ENCODE results near the gene RIPK1.
"Not testable (repeated sequence)": the region's sequence is repeated elsewhere in the genome, so short reads cannot be mapped to it uniquely, and the experiment has no call there.

The RIPK1 gene

GRCh38 chr6:3045777-3046176 is 22.5 kb upstream of the RIPK1 start:
- DNase-seq (ENCODE audit: low spot score) = no peak

- DNase-seq (ENCODE audit: low spot score) = no peak
These were observed 22.0 kb upstream of the RIPK1 start for GRCh38 chr6:3046295-3046694.

DNA sequence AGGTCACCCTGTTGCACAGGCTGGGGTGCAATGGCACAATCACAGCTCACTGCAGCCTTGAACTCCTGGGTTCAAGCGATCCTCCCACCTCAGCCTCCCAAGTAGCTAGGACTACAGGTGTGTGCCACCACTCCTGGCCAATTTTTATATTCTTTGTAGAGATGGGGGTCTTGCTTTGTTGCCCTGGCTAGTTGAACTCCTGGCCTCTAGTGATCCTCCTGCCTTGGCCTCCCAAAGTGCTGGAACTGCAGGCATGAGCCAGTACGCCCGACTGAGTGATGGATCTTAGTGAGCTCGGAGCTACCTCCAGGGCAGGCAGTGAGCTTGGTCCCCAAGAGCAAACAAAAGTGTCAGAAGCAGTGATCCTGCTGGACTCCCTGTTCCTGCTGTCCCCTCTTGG is 20.3 kb upstream of the RIPK1 start:
- DNase-seq (ENCODE audit: low spot score) = not testable (repeated sequence)

DNA sequence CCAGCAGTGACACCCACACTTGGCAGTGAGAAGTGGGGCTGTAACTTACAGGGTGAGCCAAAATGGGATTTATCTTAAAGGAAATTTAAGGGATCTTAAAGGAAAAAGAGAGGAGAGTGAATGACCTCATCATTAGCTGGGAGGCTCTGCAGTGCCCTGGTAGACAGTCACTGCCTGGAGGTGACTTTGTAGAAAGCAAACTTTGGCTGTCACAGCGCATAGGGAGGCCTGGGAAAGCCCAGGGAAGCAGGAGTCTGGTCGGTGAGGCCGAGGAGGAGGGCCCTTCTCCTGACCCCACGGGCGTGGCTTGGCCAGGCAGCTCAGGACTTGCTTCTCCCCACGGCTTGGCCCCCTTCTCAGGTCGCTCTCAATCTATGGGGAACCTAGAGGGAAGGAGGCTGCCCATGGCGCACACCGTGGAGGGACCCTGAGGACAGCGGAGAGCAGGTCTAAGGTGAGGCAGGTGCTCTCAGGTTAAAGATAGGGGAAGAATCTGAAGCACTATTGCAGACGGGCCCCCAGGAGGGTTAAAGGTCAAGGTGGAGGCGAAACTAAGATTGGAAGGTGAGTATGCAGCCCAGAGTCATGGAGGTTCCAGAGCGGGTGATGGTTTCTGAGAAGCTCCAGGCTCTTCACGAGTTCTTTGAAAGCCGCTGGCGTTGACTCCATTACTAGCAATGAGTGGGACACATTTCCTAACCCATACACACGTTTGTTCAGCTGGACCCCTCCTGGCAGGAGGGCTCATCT is 15.6 kb upstream of the RIPK1 start:
- no peak for DNase-seq (ENCODE audit: low spot score)

- no peak for DNase-seq (ENCODE audit: low spot score)
These were observed 15.1 kb upstream of the RIPK1 start for GRCh38 chr6:3053231-3053508.

GRCh38 chr6:3054229-3055157 is 13.8 kb upstream of the RIPK1 start:
- not testable (repeated sequence) for DNase-seq (ENCODE audit: low spot score)

DNA sequence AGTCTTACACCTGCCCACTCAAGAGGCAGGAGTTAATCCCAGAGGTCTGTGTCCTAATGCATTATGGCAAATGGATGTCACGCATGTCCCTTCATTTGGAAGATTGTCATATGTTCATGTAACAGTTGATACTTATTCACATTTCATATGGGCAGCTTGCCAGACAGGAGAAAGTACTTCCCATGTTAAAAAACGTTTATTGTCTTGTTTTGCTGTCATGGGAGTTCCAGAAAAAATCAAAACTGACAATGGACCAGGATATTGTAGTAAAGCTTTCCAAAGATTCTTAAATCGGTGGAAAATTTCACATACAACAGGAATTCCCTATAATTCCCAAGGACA is 13.2 kb upstream of the RIPK1 start:
- DNase-seq (ENCODE audit: low spot score) = not testable (repeated sequence)

DNA sequence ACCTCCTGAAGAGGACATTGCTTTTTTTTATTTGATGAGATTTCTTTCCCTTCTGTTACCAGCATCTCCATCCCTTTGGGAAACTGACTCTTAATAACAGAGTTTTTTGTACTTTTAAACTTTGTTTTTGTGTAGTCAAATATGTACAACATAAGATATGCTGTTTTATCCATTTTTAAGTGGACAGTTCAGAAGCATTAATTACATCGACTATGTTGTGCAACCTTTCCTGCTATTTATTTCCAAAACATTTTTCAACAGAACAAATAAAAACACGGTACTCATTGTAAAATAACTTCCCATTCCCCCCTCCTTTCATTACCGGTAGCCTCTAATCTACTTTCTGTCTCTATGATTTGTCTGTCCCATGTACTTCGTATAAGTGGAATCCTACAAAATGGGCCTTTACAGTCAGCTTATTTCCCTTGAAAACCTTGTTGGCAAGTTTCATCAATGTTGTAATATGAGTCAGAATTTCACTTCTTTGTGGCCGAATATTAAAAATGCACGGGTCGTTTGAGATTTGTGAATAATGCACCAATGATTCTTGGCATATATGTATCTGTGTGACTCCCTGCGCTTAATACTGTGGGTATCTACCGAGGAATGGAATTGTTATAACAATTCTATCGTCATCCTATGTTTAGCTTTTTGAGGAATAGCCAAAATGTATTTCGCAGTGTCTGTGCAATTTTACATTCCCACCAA is 11.1 kb upstream of the RIPK1 start:
- DNase-seq (ENCODE audit: low spot score) = no peak

DNA sequence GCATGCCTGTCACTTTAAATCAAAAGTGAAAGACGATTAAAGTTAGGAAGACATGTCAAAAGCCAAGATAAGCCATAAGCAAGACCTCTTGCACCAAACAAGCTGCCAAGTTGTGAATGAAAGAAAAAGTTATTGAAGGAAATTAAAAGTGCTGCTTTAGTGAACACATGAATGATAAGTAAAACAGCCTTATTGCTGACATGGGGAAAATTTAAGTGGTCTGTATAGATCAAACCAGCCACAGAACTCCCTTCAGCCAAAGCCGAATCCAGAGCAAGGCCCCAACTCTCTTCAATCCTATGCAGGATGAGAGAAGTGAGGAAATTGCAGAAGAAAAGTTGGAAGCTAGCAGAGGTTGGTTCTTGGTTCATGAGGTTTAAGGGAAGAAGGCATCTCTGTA is 9.3 kb upstream of the RIPK1 start:
- DNase-seq (ENCODE audit: low spot score) = no peak

DNA sequence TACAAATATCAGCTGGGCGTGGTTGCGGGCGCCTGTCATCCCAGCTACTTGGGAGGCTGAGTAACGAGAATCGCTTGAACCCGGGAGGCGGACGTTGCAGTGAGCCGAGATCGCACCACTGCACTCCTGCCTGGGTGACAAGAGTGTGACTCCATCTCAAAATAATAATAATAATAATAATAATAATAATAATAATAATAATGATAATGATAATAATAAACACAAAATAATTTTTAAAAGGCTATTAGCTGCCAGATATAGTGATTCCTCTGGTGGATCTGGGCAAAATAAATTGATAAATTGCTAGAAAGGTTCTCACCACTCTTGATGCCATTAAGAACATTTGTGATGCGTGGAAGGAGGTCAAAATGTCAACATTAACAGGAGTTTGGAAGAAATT is 8.2 kb upstream of the RIPK1 start:
- not testable (repeated sequence) for DNase-seq (ENCODE audit: low spot score)

GRCh38 chr6:3061501-3061941 is 6.8 kb upstream of the RIPK1 start:
- DNase-seq (ENCODE audit: low spot score) = no peak

DNA sequence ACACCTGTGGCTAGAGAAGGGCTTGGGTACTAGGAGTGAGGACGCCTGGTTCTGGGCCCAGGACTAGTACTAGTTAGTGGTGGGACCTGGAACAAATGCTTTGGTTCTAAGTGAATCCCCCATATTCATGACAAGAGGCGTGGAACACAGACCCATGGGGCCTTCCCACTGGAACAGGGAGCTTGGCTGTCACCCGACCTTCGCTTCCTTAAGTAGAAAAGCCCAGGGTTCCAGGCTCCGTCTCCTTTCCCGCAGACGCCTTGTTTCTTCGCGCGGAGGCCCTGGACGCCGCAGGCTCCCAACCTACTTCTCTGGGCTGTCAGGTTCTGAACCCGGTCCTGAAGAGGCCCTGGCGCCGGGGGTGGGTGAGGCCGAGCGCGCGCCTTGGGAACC is 5.0 kb upstream of the RIPK1 start:
- DNase-seq (ENCODE audit: low spot score) = not testable (repeated sequence)

DNA sequence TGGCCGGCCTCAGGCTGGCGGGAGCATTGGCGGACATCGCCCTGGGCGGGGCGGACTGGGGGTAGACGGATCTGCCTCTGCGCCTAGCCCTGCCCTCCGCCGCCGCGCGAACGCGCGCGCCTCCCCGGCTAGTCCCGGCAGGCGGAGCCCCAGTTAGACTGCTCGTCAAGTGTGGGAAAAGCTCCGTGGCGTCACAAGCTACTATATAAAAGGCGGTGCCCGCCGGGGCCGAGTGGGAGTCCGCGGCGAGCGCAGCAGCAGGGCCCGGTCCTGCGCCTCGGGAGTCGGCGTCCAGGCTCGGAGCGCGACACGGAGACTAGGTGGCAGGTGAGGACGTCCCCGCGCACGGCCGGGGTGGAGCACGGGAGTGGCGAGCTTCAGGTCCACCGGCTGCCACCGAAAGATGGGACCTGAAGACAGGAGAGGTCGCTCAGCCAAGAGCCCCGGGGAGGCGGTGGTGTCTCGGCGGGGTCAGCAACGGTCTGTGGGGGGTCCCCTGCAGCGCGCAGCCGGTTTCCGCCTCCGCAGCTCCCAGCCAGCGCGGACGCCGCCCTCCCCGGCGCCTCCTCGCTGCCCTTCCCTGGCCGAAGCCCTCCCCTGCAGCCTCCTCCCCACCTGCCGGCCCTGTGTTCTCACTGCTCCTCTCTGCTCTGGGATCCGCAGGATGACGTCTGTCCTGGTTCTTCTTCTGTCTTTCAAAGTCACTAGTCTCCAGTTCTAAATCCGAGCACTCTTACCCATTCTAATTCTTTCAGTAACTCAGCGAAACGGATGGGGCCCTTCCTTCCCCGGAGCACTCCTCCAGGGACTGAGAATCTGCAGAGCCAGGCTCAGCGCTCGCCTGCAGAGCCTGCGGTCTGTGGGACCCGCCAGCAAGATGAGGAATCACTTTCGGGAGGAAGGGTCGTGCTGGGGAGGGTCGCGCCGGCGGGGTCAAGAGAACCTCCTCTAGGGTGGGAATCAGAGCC is 4.3 kb upstream of the RIPK1 start:
- DNase-seq (ENCODE audit: low spot score) = peak; percentile 85

GRCh38 chr6:3071568-3071967 is 3.3 kb downstream of the RIPK1 start:
- no peak for DNase-seq (ENCODE audit: low spot score)

- no peak for DNase-seq (ENCODE audit: low spot score)
These were observed 4.5 kb downstream of the RIPK1 start for GRCh38 chr6:3072798-3073197.

GRCh38 chr6:3073382-3073781 is 5.1 kb downstream of the RIPK1 start:
- no peak for DNase-seq (ENCODE audit: low spot score)

- DNase-seq (ENCODE audit: low spot score) = no peak
These were observed 7.4 kb downstream of the RIPK1 start for GRCh38 chr6:3075772-3076113.

DNA sequence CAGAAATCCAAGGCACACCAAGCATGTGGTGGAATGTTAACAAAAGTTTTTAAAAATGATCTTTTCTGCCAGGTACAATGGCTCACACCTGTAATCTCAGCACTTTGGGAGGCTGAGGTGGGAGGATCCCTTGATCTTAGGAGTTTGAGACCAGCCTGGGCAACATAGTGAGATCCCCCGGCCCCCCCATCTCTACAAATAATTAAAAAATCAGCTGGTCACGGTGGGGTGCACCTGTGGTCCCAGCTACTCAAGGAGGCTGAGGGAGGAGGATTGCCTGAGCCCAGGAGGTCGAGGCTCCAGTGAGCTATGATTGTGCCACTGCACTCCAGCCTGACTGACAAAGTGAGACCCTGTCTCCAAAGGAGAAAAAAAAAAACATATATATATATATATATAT is 8.0 kb downstream of the RIPK1 start:
- no peak for DNase-seq (ENCODE audit: low spot score)

- DNase-seq (ENCODE audit: low spot score) = no peak
These were observed 9.1 kb downstream of the RIPK1 start for GRCh38 chr6:3077430-3077829.

- DNase-seq (ENCODE audit: low spot score) = not testable (repeated sequence)
These were observed 10.7 kb downstream of the RIPK1 start for GRCh38 chr6:3078952-3079351.

- no peak for DNase-seq (ENCODE audit: low spot score)
These were observed 11.4 kb downstream of the RIPK1 start for GRCh38 chr6:3079682-3080081.

GRCh38 chr6:3081960-3082359 is 13.7 kb downstream of the RIPK1 start:
- DNase-seq (ENCODE audit: low spot score) = peak; percentile 51
